Fibroblast of gingiva (primary cell): ENCODE data around the gene PNMT.
"Not testable (repeated sequence)": the region's sequence is repeated elsewhere in the genome, so short reads cannot be mapped to it uniquely, and the experiment has no call there.

Experiments used
- DNase-seq: peaks from one replicate; pipeline ENCODE4 v3.0.0-alpha.2; 2011; ENCODE audit warnings: low read depth

The PNMT gene

GRCh38 chr17:39709319-39709997, 41.2 kb downstream of the PNMT start:
- DNase-seq: no peak

- no peak for DNase-seq
These were observed 42.0 kb downstream of the PNMT start for GRCh38 chr17:39709998-39710964.

DNA sequence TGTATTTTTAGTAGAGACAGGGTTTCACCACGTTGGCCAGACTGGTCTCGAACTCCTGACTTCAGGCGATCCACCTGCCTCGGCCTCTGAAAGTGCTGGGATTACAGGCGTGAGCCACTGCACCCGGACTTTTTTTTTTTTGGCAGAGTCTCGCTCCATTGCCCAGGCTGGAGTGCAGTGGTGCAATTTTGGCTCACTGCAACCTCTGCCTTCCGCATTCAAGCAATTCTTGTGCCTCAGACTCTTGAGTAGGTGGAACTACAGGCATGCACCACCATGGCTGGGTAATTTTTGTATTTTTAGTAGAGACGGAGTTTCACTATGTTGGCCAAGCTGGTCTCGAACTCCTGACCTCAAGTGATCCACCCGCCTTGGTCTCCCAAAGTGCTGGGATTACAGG, 42.8 kb downstream of the PNMT start:
- not testable (repeated sequence) for DNase-seq

GRCh38 chr17:39711851-39712250, 43.6 kb downstream of the PNMT start:
- no peak for DNase-seq

- no peak for DNase-seq
These were observed 46.0 kb downstream of the PNMT start for GRCh38 chr17:39714234-39714633.

- no peak for DNase-seq
These were observed 47.3 kb downstream of the PNMT start for GRCh38 chr17:39715375-39716072.

DNA sequence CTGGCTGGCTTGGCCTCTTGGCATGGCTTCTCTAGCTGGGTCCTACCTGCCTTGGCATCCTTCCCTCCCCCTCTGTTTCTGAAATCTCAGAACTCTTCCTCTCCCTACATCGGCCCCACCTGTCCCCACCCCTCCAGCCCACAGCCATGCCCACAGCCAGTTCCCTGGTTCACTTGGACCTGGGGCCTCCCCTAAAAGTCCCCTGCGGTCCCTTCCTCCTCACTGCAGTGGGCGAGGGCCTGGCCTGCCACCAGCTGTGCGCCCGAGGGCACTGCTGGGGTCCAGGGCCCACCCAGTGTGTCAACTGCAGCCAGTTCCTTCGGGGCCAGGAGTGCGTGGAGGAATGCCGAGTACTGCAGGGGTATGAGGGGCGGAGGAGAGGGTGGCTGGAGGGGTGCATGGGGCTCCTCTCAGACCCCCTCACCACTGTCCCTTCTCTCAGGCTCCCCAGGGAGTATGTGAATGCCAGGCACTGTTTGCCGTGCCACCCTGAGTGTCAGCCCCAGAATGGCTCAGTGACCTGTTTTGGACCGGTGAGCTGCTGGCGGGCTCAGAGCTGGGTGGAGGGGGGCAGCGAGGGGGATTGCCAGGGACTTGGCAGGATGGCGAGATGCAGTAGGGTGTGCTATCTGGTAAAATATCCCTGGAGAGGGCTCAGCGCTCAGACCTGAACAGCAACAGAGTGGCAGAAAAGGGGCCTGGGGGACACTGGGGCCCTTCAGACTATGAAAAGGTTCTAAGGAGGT, 48.0 kb downstream of the PNMT start:
- no peak for DNase-seq

DNA sequence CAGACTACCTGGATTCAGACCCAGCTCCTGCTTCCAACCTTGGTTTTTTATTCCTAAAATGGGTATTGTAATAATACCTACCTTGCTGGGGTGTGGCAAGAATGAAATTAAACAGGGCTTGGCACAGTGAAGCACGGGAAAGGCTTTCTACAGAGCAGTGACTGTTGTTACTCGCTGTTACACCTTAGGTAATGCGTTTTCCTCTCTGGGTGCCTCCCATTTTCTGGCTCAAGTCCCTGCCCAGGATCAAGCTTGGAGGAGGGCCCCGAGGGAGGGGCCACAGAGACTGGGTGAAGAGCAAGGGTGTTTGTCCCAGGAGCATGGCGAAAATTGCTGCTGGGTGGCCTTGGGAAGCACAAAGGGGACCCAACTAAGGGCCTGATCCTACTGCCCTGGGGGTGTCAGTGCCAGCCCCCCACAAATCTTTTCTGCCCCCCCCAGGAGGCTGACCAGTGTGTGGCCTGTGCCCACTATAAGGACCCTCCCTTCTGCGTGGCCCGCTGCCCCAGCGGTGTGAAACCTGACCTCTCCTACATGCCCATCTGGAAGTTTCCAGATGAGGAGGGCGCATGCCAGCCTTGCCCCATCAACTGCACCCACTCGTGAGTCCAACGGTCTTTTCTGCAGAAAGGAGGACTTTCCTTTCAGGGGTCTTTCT, 48.8 kb downstream of the PNMT start:
- no peak for DNase-seq

GRCh38 chr17:39717660-39718059, 49.4 kb downstream of the PNMT start:
- no peak for DNase-seq

DNA sequence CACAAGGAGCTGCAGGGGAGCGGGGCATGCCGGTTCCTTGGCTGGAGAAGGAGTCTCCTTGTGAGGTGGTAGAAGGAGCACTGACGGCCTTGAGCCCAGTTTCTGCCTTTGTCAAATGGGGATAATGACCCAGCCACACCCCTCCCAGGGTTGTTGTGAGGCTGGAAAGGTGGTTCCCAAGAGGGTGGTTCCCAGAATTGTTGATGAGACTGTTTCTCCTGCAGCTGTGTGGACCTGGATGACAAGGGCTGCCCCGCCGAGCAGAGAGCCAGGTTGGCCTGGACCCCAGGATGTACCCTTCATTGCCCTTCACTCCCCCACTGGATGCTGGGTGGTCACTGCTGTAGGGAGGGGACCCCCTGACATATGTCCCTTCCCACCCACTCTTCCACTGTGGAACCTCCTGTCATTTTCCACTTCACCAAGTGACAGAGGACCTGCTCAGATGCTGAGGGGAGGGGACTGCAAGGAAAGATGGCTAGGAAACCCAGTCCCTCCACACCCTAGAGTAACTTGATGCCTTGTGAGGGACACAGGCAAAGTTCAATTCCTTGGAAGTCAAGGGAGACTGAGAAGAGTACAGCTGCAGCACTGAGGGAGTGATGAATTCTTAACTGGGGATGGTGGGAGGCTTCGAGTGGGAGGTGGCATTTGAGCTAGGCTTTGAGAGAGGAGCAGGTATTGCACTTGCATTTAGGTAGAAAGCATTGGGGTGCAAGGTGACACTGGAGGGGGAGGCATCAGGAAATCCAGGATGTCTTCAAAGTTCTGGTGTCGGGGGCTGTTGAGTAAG, 51.5 kb downstream of the PNMT start:
- no peak for DNase-seq
